Tibial artery (tissue), 4 donors: ENCODE results near the gene TRPV4.

Experiments used
- DNase-seq, 2 donors: peaks; one replicate each; pipeline ENCODE4 v3.0.0-alpha.2; 2019
- H3K27ac ChIP-seq, 2 donors: fragments of 200-600 bp; sonication (generic) in 1 of 2; 1 replicate in 1 of 2; 2 replicates in 1 of 2; pipeline ENCODE4 v1.5.1; 2018 to 2019; ENCODE audit warnings: mild to moderate bottlenecking in 1 of 2
- H3K27me3 ChIP-seq, 2 donors: fragments of 200-600 bp; sonication (generic) in 1 of 2; one replicate each; pipeline versions ENCODE4 v1.5.1 to v1.6.0; 2016 to 2019
- H3K36me3 ChIP-seq, 3 donors: fragments of 200-600 bp; sonication (generic) in 2 of 3; one replicate each; pipeline ENCODE4 v1.5.1; 2016 to 2019; ENCODE audit warnings: mild to moderate bottlenecking in 2 of 3
- H3K4me1 ChIP-seq, 4 donors: fragments of 200-600 bp; sonication (generic) in 2 of 4; 1 replicate in 3 of 4; 2 replicates in 1 of 4; pipeline ENCODE4 v1.5.1; 2016 to 2019
- H3K4me3 ChIP-seq, 2 donors: fragments of 200-600 bp; sonication (generic) in 1 of 2; 1 replicate in 1 of 2; 2 replicates in 1 of 2; pipeline ENCODE4 v1.5.1; 2018 to 2019; ENCODE audit warnings: mild to moderate bottlenecking in 2 of 2
- H3K9me3 ChIP-seq, 3 donors: fragments of 200-600 bp; sonication (generic) in 1 of 3; one replicate each; pipeline ENCODE4 v1.5.1; 2016 to 2019
- intact Hi-C: fragments of 100-400 bp; cut with DNase I; formaldehyde crosslinking; loops from one replicate; pipeline ENCODE4 v1.15.0; 2023; ENCODE audit warnings: low total_unique reads
- TF ChIP-seq, protein P1 (sequence below), 2 experiments: fragments of 200-600 bp in 1 of 2; fragments of 450-650 bp in 1 of 2; IDR thresholded peaks; one replicate each; pipeline ENCODE4 v1.5.1; 2017 to 2019; ENCODE audit warnings: antibody characterized with exemption in 2 of 2, mild to moderate bottlenecking in 1 of 2, moderate library complexity in 1 of 2

Gene TRPV4

DNA sequence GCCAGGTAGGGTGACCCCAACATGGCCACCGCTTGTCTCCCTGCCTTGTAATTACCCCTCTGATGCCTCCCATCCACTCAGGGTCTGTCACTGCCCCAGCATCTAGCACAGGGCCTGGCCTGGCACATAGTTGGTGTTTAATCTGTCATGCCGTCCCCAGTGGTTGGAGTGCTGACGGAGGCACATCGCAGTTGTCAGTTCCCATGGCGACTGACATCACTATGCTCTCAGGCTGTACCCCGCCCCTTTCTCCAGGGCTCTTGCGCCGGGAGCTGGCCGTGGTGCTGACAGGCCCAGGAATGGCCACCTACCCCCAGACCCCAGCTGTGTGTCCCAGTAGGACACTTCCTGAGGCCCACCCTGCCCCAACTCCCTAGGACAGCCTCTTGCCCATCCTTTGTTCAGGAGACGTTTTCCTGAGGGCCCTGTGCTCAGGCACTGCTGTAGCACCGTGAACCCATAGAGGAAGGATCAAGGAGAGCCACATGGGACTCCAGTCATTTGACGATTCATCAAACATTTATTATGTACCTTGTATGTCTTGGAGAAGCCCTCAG, 96.6 kb downstream of the TRPV4 start:
- no peaks in the 10 kb centered on the region for H3K9me3 ChIP-seq
- H3K27ac ChIP-seq, result no peak overlapping the region
- no peaks in the 10 kb centered on the region for H3K36me3 ChIP-seq
- peak; percentile 16 to 58 for DNase-seq
- H3K4me1 ChIP-seq, result no peaks in the 10 kb centered on the region
- H3K27me3 ChIP-seq, result peaks cover 0 to 75% of the 10 kb centered on the region in 2 donors
- intact Hi-C loops, result no loop called here
- H3K4me3 ChIP-seq, result no peak overlapping the region
- TF ChIP-seq, protein P1, sequence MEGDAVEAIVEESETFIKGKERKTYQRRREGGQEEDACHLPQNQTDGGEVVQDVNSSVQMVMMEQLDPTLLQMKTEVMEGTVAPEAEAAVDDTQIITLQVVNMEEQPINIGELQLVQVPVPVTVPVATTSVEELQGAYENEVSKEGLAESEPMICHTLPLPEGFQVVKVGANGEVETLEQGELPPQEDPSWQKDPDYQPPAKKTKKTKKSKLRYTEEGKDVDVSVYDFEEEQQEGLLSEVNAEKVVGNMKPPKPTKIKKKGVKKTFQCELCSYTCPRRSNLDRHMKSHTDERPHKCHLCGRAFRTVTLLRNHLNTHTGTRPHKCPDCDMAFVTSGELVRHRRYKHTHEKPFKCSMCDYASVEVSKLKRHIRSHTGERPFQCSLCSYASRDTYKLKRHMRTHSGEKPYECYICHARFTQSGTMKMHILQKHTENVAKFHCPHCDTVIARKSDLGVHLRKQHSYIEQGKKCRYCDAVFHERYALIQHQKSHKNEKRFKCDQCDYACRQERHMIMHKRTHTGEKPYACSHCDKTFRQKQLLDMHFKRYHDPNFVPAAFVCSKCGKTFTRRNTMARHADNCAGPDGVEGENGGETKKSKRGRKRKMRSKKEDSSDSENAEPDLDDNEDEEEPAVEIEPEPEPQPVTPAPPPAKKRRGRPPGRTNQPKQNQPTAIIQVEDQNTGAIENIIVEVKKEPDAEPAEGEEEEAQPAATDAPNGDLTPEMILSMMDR (IDR thresholded peaks at IDR 0.05), result no peak

DNA sequence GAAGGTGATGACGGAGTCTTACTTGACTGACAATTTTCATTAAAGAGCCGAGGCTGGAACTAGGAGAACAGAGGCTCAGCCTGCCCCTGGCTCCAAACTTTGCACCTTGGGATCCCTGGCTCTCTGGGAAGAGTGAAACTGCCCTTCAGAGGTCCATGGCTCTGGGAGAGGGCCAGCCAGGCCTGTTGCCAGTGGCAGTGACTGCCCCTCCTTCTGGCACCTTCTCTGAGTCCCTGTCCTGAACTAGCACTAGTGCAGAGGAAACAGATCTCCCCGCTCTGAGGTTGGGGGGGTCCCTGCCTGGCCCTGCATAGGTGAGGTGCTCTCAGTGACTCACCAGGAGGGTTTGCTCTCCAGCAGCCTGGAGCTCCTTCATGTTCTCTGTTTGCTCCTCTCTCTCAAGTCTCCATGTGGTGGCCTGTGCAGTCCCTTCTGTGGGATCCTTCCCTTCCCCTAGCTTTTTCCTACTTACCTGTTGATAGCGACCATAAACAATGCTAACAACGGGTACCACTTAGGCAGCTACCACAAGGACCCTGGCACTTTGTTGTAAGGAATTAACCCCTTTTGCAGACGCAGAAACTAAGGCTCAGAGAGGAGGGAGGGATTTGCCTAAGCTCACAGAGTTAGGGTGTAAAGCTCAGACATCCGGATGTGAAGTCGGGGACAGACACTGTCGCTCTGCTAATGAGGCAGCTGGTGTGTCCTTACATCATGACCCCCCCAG, 97.2 kb downstream of the TRPV4 start:
- no peaks in the 10 kb centered on the region for H3K4me1 ChIP-seq
- no peaks in the 10 kb centered on the region for H3K9me3 ChIP-seq
- H3K27me3 ChIP-seq, result peaks cover 0 to 69% of the 10 kb centered on the region in 2 donors
- no peaks in the 10 kb centered on the region for H3K36me3 ChIP-seq
- peak in 1 of 2 donors; percentile 34 for DNase-seq
- no peak overlapping the region for H3K4me3 ChIP-seq
- intact Hi-C loops, result no loop called here
- TF ChIP-seq, protein P1 (IDR thresholded peaks at IDR 0.05), result no peak
- no peak overlapping the region for H3K27ac ChIP-seq

DNA sequence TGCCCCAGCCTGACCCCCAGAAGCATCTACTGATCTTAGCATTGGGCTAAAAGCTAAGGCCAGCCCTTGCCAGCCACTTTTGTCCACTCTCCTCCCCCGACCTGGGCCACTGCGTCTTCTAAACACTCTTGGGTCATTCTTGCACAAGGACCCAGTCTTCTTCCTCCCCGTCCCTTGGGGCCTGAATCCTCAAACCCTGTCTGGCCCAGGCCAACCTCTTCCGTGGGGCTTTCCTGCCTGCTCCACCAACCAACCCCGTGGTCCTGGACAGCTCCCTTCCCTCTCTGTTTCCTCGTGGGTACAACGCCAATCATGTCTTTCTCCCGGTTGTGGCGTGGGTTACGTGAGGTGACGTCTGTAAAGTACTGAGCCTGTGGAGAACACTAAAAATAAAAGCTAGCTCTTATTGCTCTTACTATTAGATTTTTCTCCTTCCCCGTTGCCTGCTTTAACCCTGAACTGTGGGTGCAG, 98.1 kb downstream of the TRPV4 start:
- H3K27ac ChIP-seq, result no peak overlapping the region
- H3K4me3 ChIP-seq, result no peak overlapping the region
- H3K27me3 ChIP-seq, result peaks cover 0 to 67% of the 10 kb centered on the region in 2 donors
- intact Hi-C loops, result no loop called here
- TF ChIP-seq, protein P1 (IDR thresholded peaks at IDR 0.05), result no peak
- no peaks in the 10 kb centered on the region for H3K36me3 ChIP-seq
- DNase-seq, result peak; percentile 8 to 31
- no peaks in the 10 kb centered on the region for H3K9me3 ChIP-seq
- H3K4me1 ChIP-seq, result no peaks in the 10 kb centered on the region

DNA sequence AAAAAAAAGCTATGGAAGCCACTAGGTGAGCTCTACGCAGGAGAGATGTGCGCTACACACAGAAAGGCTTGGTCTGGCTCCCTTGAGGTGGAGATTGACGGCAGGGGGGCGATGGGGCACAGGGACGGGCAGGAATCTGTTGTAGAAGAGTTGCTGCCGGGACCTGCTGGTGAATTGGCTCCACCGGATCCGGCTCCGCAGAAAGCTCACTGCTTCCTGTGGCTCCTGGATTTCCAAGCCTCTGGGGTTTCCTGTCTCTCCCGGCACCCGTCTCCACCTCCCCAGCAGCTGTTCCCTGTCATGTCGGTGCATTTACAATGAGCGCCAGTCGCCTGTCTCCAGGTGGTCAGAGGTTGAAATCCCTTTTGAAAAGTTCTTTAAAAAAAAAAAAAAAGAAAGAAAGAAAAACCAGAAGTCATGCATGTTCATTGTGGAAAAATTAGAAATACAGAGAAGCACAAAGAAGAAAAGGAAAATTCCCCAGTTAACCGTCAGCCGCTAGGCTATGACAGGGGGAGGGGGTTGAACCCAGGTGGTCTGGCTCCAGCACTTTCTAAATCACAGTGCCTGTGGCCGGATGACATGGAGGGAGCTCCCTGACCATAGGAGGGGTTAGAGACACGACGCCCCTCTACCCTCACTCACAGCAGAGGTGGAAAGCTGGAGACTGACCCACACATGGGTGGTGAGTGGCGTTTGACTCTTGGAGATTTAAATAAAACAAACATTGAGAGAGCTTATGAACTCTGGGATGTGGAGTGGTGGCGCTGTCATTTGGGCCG, 98.8 kb downstream of the TRPV4 start:
- no peaks in the 10 kb centered on the region for H3K9me3 ChIP-seq
- no peaks in the 10 kb centered on the region for H3K36me3 ChIP-seq
- intact Hi-C loops, result no loop called here
- H3K4me3 ChIP-seq, result no peak overlapping the region
- no peak overlapping the region for H3K27ac ChIP-seq
- H3K4me1 ChIP-seq, result no peaks in the 10 kb centered on the region
- peaks cover 0 to 64% of the 10 kb centered on the region in 2 donors for H3K27me3 ChIP-seq
- DNase-seq, result peak; percentile 10 to 41
- TF ChIP-seq, protein P1 (IDR thresholded peaks at IDR 0.05), result no peak
